ENCODE data around the gene GPR139.

Gene GPR139

GRCh38 chr16:20073203-20074098 lies at the start of gene GPR139:
TSS of gene GPR139 (minus strand) at chr16:20073890. CDS start at chr16:20073616, 274 bp downstream.
- DNase-seq (ENCODE audit: low read depth) = no peak

GRCh38 chr16:20122011-20122410 lies 48.3 kb upstream of the GPR139 start:
- DNase-seq (ENCODE audit: low read depth) = no peak

- DNase-seq (ENCODE audit: low read depth) = no peak
These were observed 40.7 kb upstream of the GPR139 start for GRCh38 chr16:20114356-20114755.

GRCh38 chr16:20111143-20111542 lies 37.5 kb upstream of the GPR139 start:
- DNase-seq (ENCODE audit: low read depth) = no peak

- DNase-seq (ENCODE audit: low read depth) = no peak
These were observed 33.4 kb upstream of the GPR139 start for GRCh38 chr16:20107083-20107482.

GRCh38 chr16:20104563-20105183 lies 31.0 kb upstream of the GPR139 start:
- no peak for DNase-seq (ENCODE audit: low read depth)

- no peak for DNase-seq (ENCODE audit: low read depth)
These were observed 28.8 kb upstream of the GPR139 start for GRCh38 chr16:20102521-20102920.

- DNase-seq (ENCODE audit: low read depth) = no peak
These were observed 28.3 kb upstream of the GPR139 start for GRCh38 chr16:20102021-20102420.

- DNase-seq (ENCODE audit: low read depth) = no peak
These were observed 25.7 kb upstream of the GPR139 start for GRCh38 chr16:20099375-20099774.

- no peak for DNase-seq (ENCODE audit: low read depth)
These were observed 20.5 kb upstream of the GPR139 start for GRCh38 chr16:20094157-20094556.

GRCh38 chr16:20089246-20089965 lies 15.7 kb upstream of the GPR139 start:
- no peak for DNase-seq (ENCODE audit: low read depth)

GRCh38 chr16:20084624-20085226 lies 11.0 kb upstream of the GPR139 start:
- no peak for DNase-seq (ENCODE audit: low read depth)

GRCh38 chr16:20079106-20079505 lies 5.4 kb upstream of the GPR139 start:
- no peak for DNase-seq (ENCODE audit: low read depth)

GRCh38 chr16:20075243-20075642 lies 1.6 kb upstream of the GPR139 start:
- no peak for DNase-seq (ENCODE audit: low read depth)

GRCh38 chr16:20074099-20074991 lies 655 bp upstream of the GPR139 start:
- DNase-seq (ENCODE audit: low read depth) = no peak

- DNase-seq (ENCODE audit: low read depth) = no peak
These were observed 852 bp downstream of the GPR139 start for GRCh38 chr16:20072874-20073202.

- no peak for DNase-seq (ENCODE audit: low read depth)
These were observed 1.4 kb downstream of the GPR139 start for GRCh38 chr16:20072146-20072873.

- DNase-seq (ENCODE audit: low read depth) = no peak
These were observed 8.8 kb downstream of the GPR139 start for GRCh38 chr16:20064931-20065330.

- no peak for DNase-seq (ENCODE audit: low read depth)
These were observed 9.2 kb downstream of the GPR139 start for GRCh38 chr16:20064520-20064919.

GRCh38 chr16:20061132-20061531 lies 12.6 kb downstream of the GPR139 start:
- DNase-seq (ENCODE audit: low read depth) = no peak

GRCh38 chr16:20056436-20056835 lies 17.3 kb downstream of the GPR139 start:
- no peak for DNase-seq (ENCODE audit: low read depth)
